GM12892 (cell line): ENCODE data around the gene TMEM98.

Experiments
- POLR2A ChIP-seq: IDR thresholded peaks from 2 replicates; pipeline ENCODE4 v1.6.1; 2011; ENCODE audit warnings: low read depth, low read length, control low read depth
- POLR2AphosphoS5 ChIP-seq: IDR thresholded peaks from 2 replicates; pipeline ENCODE4 v1.6.1; 2011; ENCODE audit warnings: low read depth, low read length, control low read depth
- TAF1 ChIP-seq: IDR thresholded peaks from 2 replicates; pipeline ENCODE4 v1.6.1; 2011; ENCODE audit warnings: low read depth, mild to moderate bottlenecking, control low read depth, low read length, borderline replicate concordance

DNA sequence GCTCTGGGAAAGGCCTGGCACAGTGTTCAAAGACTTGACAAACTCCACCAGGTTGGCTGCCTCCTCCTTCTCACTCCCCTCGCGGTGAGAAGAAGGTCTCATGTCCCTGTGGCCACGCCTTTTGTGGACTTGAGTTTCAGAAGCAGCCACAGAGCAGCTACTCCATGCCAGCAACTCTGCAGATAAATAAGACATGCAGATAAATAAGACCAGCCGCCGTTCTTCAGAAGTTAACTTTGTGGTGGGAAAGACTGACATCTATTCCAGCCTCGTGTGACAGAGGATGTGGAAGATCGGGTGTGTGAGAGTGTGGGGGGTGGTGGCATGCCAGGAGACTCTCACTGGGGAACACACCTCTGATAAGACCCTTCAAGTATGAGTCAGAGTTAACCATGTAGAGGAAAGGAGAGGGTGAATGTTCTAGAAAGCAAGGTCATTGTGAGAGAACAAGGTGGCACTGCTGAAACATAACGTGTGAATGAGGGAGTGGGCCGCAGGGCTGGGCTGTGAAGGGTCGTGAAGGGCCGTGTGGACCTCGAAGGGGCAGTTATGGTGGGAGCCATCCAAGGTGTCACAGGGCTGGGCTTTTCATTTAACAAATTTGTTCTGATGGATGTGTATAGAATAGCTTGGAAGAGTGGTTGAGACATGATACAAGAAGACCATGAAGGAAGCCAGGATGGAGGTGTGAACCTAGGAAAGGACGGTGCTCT is 64.5 kb downstream of the TMEM98 start:
- TF ChIP-seq POLR2A = no peak
- TF ChIP-seq POLR2AphosphoS5 = no peak
- no peak for TF ChIP-seq TAF1
